ENCODE data around the gene OR51T1.
"Not testable (repeated sequence)": the region's sequence is repeated elsewhere in the genome, so short reads cannot be mapped to it uniquely, and the experiment has no call there.

The OR51T1 gene, protein sequence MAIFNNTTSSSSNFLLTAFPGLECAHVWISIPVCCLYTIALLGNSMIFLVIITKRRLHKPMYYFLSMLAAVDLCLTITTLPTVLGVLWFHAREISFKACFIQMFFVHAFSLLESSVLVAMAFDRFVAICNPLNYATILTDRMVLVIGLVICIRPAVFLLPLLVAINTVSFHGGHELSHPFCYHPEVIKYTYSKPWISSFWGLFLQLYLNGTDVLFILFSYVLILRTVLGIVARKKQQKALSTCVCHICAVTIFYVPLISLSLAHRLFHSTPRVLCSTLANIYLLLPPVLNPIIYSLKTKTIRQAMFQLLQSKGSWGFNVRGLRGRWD

GRCh38 chr11:4881860-4882500, at the start of gene OR51T1:
Gene OR51T1 (plus strand): TSS chr11:4881900. CDS start chr11:4881900, 0 bp downstream.
- DNase-seq = no peak

- no peak for DNase-seq
Observed at GRCh38 chr11:4839851-4840549, 41.7 kb upstream of the OR51T1 start.

DNA sequence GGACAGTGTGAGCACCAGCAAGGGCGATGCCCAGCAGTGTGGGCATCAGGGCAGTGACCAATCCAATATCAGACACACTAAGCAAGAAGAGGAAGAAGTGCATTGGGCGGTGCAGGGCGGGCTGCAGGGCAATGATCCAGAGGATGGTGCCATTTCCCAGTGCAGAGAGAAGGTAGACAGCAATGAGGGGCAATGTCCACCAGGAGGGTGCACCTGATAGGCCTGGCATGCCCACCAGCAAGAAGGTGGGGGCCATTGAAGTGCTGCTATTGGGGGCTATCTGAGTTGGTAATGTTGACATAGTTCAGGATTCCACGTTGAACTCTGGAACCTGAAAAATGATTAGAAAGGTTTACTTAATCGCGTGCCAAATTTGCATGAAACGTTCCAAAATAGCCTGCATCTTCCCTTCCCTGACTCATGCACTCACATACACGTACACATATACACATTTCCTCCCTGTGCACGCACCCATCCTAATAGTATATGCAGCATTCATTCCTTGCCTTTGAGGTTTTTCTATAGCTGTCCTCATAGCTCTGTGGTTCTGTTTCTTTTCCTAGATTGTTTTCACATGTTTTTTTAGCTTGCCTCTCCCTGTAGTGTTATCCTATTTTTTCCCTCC, 32.7 kb upstream of the OR51T1 start, which contains the start of gene OR51S1:
Gene OR51S1, minus strand, starts transcription at position 301 of the 625 bp plus-strand sequence. Its CDS starts 0 bp downstream, at position 301.
- DNase-seq = no peak

GRCh38 chr11:4851033-4851432, 30.7 kb upstream of the OR51T1 start:
- no peak for DNase-seq

- not testable (repeated sequence) for DNase-seq
Observed at GRCh38 chr11:4854286-4854685, 27.4 kb upstream of the OR51T1 start.

GRCh38 chr11:4862447-4863236, 19.1 kb upstream of the OR51T1 start:
- DNase-seq = no peak

GRCh38 chr11:4863876-4864275, 17.8 kb upstream of the OR51T1 start:
- DNase-seq = peak; percentile 6

DNA sequence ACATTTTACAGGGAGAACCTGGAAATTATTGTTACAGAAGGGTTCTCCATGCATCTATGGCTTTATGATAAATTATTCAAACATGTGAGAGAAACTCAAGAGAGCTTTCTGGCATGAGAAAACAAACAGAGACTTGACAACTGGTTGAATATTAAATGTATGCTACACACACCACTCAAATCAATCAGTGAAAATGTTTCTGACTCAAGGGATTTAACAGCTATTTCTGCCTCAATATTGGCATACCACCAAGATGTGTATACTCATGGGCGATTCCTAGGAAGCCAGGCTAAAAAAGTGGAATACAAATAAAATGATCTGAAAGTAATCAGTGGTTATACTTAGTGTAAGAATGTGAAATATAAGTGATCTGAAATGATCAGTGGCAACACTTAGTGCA, 15.8 kb upstream of the OR51T1 start:
- DNase-seq = no peak

GRCh38 chr11:4881188-4881587, 512 bp upstream of the OR51T1 start:
- DNase-seq = no peak

GRCh38 chr11:4882543-4882942, 843 bp downstream of the OR51T1 start:
- no peak for DNase-seq

DNA sequence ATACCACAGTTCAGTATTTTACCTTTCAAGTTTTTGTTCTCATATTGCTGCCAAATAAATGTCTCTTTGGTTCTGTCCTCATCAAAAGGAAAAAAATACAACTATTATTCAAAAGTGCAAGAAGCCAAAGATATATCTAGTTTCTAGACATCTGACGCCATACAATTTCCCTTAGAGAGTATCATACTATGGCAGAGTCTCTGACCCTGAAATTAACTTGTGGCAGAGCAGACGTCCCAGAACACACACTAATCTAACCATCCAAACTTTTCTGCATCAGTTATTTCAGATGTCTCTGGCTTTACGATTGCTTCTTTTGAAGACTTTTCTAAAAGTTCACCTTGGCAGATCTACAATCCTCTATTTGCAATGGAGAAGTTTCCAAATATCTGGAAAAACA, 2.7 kb downstream of the OR51T1 start:
- no peak for DNase-seq

DNA sequence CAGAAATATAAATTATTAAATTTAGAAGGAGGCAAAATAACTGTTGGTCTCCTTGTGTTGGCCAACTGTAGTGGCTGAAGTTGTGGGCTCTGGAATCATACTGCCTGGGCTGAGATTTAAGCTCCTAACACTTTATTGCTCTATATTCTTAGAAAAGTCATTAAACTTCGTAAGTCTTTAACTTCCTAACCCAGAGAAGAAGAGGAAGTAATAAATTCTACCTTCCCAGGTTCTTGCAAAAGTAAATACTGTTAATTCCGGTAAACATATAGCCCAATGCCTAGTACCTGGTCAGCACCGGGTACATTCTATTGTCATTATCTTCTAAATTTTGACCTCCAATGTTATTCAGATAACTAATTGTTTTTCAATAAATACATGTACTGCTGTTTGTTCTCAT, 4.5 kb downstream of the OR51T1 start:
- no peak for DNase-seq

DNA sequence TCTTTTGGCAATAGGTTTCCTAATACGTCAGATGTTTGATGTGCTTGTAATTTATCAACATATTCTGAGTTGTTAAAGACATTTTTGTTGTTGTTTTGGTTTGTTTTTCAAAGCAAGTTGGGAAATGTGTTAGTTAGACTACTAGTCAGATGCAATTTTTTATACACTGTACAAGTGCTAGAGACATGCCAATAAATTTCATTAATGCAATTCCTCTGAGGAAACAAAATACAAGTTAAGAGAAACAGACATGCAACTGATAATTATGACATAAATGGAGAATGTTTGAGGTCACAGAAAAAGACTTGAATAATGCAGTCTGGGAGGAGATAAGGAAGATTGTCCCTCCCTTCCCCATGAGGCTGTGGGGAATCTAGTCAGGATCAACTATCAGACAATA, 5.9 kb downstream of the OR51T1 start:
- DNase-seq = no peak

- DNase-seq = no peak
Observed at GRCh38 chr11:4890279-4890678, 8.6 kb downstream of the OR51T1 start.

DNA sequence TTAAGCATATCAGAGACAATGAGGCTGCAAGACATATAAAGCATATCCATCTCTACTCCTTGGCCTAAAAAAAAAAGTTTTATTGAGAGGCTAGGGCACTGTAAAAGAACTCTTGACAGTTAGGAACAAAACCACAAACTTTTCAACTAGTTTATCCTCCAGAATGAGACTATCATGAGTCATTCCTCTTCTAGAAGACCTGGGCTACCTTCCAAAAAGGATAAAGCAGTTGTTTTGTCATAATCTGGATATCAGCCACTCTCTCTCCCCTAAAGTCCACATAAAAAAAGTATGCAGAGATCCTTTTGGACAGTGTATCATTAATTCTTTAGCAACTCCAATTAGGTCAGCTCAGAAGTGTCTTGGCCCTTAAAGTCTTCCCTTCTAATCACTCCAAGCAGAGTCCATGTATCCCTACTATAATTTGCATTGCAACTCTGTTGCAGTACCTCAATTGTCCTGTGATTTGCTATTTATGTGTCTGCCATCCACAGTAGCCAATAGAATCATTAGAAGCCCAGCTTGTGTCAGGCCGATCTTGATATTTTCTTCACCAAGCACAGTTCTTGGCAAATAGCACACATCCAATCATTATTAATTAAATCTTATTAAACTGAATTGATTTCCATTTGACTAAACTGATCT, 10.4 kb downstream of the OR51T1 start:
- DNase-seq = no peak

DNA sequence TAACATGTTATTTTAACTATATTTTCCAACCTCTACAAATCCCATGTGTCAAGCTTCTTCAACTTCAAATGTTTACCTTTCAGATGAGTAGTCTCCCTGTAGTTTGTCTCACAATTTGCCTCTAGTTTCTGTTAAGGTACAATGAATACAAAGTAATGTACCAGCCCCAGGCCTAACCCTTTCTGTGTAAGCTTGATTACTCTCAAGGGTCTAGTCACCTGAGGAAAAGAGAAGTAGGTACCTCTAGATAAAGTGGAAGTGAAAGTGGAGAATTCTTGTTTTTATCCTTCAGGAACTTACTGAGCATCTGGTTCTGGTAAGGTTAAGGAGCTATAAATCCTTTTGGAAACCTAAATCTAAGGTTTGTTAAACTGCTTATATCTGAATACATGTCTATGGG, 21.8 kb downstream of the OR51T1 start, which contains the start of gene OR51A7:
Gene OR51A7, plus strand, starts transcription at position 300 of the 400 bp plus-strand sequence. CDS start 3,587 bp downstream, outside the sequence.
- no peak for DNase-seq

- DNase-seq = no peak
Observed at GRCh38 chr11:4916581-4916980, 34.9 kb downstream of the OR51T1 start.

DNA sequence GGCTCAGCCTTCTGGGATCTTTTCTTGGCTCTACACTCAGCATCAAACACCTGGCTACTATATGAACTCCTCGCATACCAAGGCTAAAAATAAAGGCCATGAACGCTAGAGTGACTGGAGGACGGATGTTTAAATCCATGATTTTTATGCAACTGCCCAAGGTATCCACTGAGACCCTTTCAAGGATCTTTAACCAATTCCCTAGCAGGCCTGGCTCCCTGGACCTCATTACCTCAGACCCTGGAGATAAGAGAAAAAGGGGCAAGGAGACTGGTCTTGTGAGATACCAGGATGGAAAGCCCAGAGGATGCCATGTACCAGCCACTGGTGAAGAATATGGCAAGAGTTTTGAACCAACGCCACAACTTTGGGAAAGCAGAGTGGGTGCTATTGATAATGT, 37.5 kb downstream of the OR51T1 start, which contains the start of gene OR51G2:
Gene OR51G2, minus strand, starts transcription at position 101 of the 400 bp plus-strand sequence. CDS start 3,687 bp downstream, outside the sequence.
- no peak for DNase-seq

DNA sequence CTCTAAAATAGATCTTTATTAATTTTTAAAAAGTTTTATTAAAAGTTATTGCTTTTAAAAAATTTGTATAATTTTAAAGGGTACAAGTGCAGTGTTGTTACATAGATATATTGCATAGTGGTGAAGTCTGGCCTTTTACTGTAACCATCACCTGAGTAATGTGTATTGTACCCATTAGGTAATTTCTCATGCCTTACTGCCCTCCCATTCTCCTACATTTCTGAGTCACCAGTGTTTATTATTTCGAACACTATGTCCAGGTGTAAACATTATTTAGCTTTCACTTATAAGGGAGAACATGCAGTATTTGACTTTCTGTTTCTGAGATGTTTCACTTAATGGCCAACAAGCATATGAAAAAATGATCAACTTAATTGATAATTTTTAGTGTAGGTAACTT, 40.1 kb downstream of the OR51T1 start:
- no peak for DNase-seq

DNA sequence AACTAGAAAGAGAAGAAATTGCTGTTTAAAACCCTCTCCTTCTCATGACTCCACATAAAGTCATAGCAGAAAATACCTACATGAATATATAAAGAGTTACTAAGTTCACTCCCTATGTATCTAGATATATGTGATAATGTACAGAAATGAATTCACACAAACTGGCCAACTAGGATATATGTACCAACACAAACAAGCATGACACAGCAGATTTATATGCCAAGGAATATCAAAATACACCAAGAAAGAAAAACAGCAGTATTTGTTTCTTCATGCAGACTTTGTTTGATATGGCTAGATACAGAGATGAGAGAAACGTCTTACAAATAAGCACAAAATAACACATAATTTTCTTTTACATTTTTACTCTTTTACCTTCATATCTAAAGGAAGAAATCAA, 40.6 kb downstream of the OR51T1 start:
- DNase-seq = no peak

GRCh38 chr11:4924239-4924638, 42.5 kb downstream of the OR51T1 start, which contains the start of gene OR51G1:
Gene OR51G1 (minus strand): TSS chr11:4924339. CDS start chr11:4924339, 0 bp downstream.
- DNase-seq = no peak

GRCh38 chr11:4926608-4927007, 44.9 kb downstream of the OR51T1 start:
- no peak for DNase-seq

Data from NCI-H1048 (cell line).